Astrocyte (in vitro differentiated cells and primary cell): Measurements from ENCODE around the gene ZNF346. TPM values are rescaled to one million over a fixed set of nuclear protein-coding genes. Genes with fewer than 3 reads are reported as not detected.

Source experiments
- DNase-seq: peaks from one replicate; pipeline ENCODE4 v3.0.0-alpha.2; 2010; ENCODE audit warnings: low read depth
- FAIRE-seq: peaks from 2 replicates; lab custom pipeline; 2011; peaks lifted over from hg19 to GRCh38; lab: Jason Lieb, UNC
- H2AFZ ChIP-seq: 2 replicates; pipeline ENCODE4 v1.6.0; 2012; ENCODE audit warnings: low read depth, low read length, inconsistent platforms
- H3K27ac ChIP-seq: 2 replicates; pipeline ENCODE4 v1.5.1; 2011; ENCODE audit warnings: low read depth, low read length, inconsistent platforms
- H3K27me3 ChIP-seq: 2 replicates; pipeline ENCODE4 v1.6.0; 2011; ENCODE audit warnings: low read length, inconsistent platforms; ENCODE audit not compliant: insufficient read depth
- H3K36me3 ChIP-seq: 2 replicates; pipeline ENCODE4 v1.5.1; 2011; ENCODE audit warnings: low read length, inconsistent platforms; ENCODE audit not compliant: insufficient read depth
- H3K4me1 ChIP-seq: 2 replicates; pipeline ENCODE4 v1.5.1; 2011; ENCODE audit warnings: low read length, inconsistent platforms; ENCODE audit not compliant: insufficient read depth
- H3K4me2 ChIP-seq: 2 replicates; pipeline ENCODE4 v1.6.0; 2012; ENCODE audit warnings: low read length, inconsistent platforms
- H3K4me3 ChIP-seq: 2 replicates; pipeline ENCODE4 v1.5.1; 2011; ENCODE audit warnings: low read depth, mild to moderate bottlenecking, low read length, inconsistent platforms; ENCODE audit not compliant: insufficient read depth
- H3K79me2 ChIP-seq: 2 replicates; pipeline ENCODE4 v1.6.0; 2012; ENCODE audit warnings: mild to moderate bottlenecking, low read length, inconsistent platforms; ENCODE audit not compliant: insufficient read depth
- H3K9ac ChIP-seq: 2 replicates; pipeline ENCODE4 v1.6.0; 2012; ENCODE audit warnings: mild to moderate bottlenecking, low read length, inconsistent platforms
- H3K9me3 ChIP-seq: 2 replicates; pipeline ENCODE4 v1.5.1; 2012; ENCODE audit warnings: low read depth, mild to moderate bottlenecking, low read length, inconsistent platforms; ENCODE audit not compliant: insufficient read depth
- H4K20me1 ChIP-seq: 2 replicates; pipeline ENCODE4 v1.6.0; 2012; ENCODE audit warnings: low read length, inconsistent platforms; ENCODE audit not compliant: insufficient read depth
- H3K27ac Mint-ChIP-seq: one replicate; pipeline ENCODE4 v1.8.0; 2021; ENCODE audit warnings: mild to moderate bottlenecking, mixed read lengths; ENCODE audit not compliant: unreplicated experiment
- H3K27me3 Mint-ChIP-seq: one replicate; pipeline ENCODE4 v1.8.0; 2021; ENCODE audit warnings: low read depth, mixed read lengths; ENCODE audit not compliant: unreplicated experiment
- H3K36me3 Mint-ChIP-seq: one replicate; pipeline ENCODE4 v1.8.0; 2021; ENCODE audit warnings: low read depth, mixed read lengths; ENCODE audit not compliant: unreplicated experiment
- H3K4me1 Mint-ChIP-seq: one replicate; pipeline ENCODE4 v1.8.0; 2021; ENCODE audit warnings: low read depth, mixed read lengths; ENCODE audit not compliant: unreplicated experiment
- H3K4me3 Mint-ChIP-seq: one replicate; pipeline ENCODE4 v1.8.0; 2021; ENCODE audit warnings: mild to moderate bottlenecking, moderate library complexity, mixed read lengths; ENCODE audit not compliant: unreplicated experiment
- H3K9me3 Mint-ChIP-seq: one replicate; pipeline ENCODE4 v1.8.0; 2021; ENCODE audit warnings: mild to moderate bottlenecking, mixed read lengths; ENCODE audit not compliant: unreplicated experiment
- CTCF ChIP-seq: IDR thresholded peaks from 2 replicates; pipeline ENCODE4 v1.5.1; 2011; ENCODE audit warnings: low read depth, mild to moderate bottlenecking, inconsistent platforms, low read length, moderate library complexity; ENCODE audit not compliant: insufficient read depth
- EZH2 ChIP-seq: IDR thresholded peaks from 2 replicates; pipeline ENCODE4 v1.6.1; 2012; ENCODE audit warnings: mild to moderate bottlenecking, low read length, inconsistent platforms; ENCODE audit not compliant: insufficient read depth
- total RNA-seq: library from RNA; stranded (reverse); gene quantifications from 2 replicates; pipeline ENCODE4 v1.2.1, GENCODE V29; 2021

Gene ZNF346
- total RNA-seq, 1 donor from 2014 or later: 13.8 TPM

GRCh38 chr5:177049285-177049684, 26.8 kb downstream of the ZNF346 start:
- H3K36me3 Mint-ChIP-seq: peaks cover 2% of the 10 kb centered on the region
- no peak overlapping the region for H3K27ac Mint-ChIP-seq
- H3K9me3 ChIP-seq: no peaks in the 10 kb centered on the region
- TF ChIP-seq CTCF: no peak
- TF ChIP-seq EZH2: no peak
- peaks cover 26% of the 10 kb centered on the region for H3K36me3 ChIP-seq
- H3K9me3 Mint-ChIP-seq: no peaks in the 10 kb centered on the region
- H3K4me2 ChIP-seq: no peak overlapping the region
- no peak overlapping the region for H3K4me3 Mint-ChIP-seq
- no peak for FAIRE-seq
- H3K79me2 ChIP-seq: no peaks in the 10 kb centered on the region
- no peaks in the 10 kb centered on the region for H3K4me1 Mint-ChIP-seq
- H3K27me3 ChIP-seq: no peaks in the 10 kb centered on the region
- H4K20me1 ChIP-seq: peaks cover 5% of the 10 kb centered on the region
- H3K27me3 Mint-ChIP-seq: no peaks in the 10 kb centered on the region
- no peak overlapping the region for H2AFZ ChIP-seq
- no peak overlapping the region for H3K27ac ChIP-seq
- H3K4me1 ChIP-seq: no peaks in the 10 kb centered on the region
- H3K9ac ChIP-seq: no peak overlapping the region
- no peak for DNase-seq
- no peak overlapping the region for H3K4me3 ChIP-seq

GRCh38 chr5:177064500-177065277, 42.2 kb downstream of the ZNF346 start:
- no peak overlapping the region for H3K4me3 Mint-ChIP-seq
- peaks cover 8% of the 10 kb centered on the region for H3K4me1 Mint-ChIP-seq
- H3K9me3 Mint-ChIP-seq: no peaks in the 10 kb centered on the region

More at GRCh38 chr5:177064500-177065277, 42.2 kb downstream of the ZNF346 start:
- TF ChIP-seq EZH2 (no peak), CTCF (no peak)
- Histone ChIP-seq H3K79me2 (no peaks in the 10 kb centered on the region), H3K4me1 (no peaks in the 10 kb centered on the region), H3K4me3 (no peak overlapping the region), H3K9ac (no peak overlapping the region), H2AFZ (no peak overlapping the region), H3K4me2 (no peak overlapping the region), H3K36me3 (peaks cover 20% of the 10 kb centered on the region), H3K27ac (no peak overlapping the region), H4K20me1 (no peaks in the 10 kb centered on the region), H3K27me3 (no peaks in the 10 kb centered on the region), H3K9me3 (no peaks in the 10 kb centered on the region)
- Mint-ChIP-seq H3K36me3 (peaks cover 23% of the 10 kb centered on the region), H3K27ac (no peak overlapping the region), H3K27me3 (no peaks in the 10 kb centered on the region)
- FAIRE-seq (no peak), DNase-seq (no peak)
